ENCODE results near the gene BHLHE41. TPM values are rescaled to one million over a fixed set of nuclear protein-coding genes. Genes with fewer than 3 reads are reported as not detected.

The BHLHE41 gene
- polyA plus RNA-seq, 1 donor from 2014 or later, result not detected

- Histone ChIP-seq H3K4me3 (ENCODE audit: low read length) (no peak overlapping the region), H3K36me3 (ENCODE audit: insufficient read depth, low read length) (no peaks in the 10 kb centered on the region), H3K27me3 (ENCODE audit: insufficient read depth, low read depth, low read length) (no peaks in the 10 kb centered on the region), H3K79me2 (replicated peaks; ENCODE audit: insufficient read depth, low read length) (no peaks in the 10 kb centered on the region), H3K9me2 (ENCODE audit: insufficient read depth, low read length) (no peaks in the 10 kb centered on the region), H3K27ac (ENCODE audit: low read length) (no peak overlapping the region), H3K9me3 (ENCODE audit: low read length) (no peaks in the 10 kb centered on the region), H3K4me2 (ENCODE audit: low read length) (no peak overlapping the region), H3K9ac (ENCODE audit: low read length) (no peak overlapping the region), H3F3A (ENCODE audit: insufficient read depth, low read length, poor library complexity, severe bottlenecking) (no peaks in the 10 kb centered on the region), H2AFZ (ENCODE audit: low read depth, low read length) (no peak overlapping the region), H4K20me1 (ENCODE audit: insufficient read depth) (no peaks in the 10 kb centered on the region)
- TF ChIP-seq TAF1 (IDR thresholded peaks at IDR 0.05; ENCODE audit: low read depth), result no peak
- no peak for TF ChIP-seq EP300 (conservative IDR thresholded peaks at IDR 0.05; ENCODE audit: poor library complexity, severe bottlenecking)
- no peak for TF ChIP-seq POLR2AphosphoS5 (IDR thresholded peaks at IDR 0.05)
- no peak for TF ChIP-seq SMC3 (conservative IDR thresholded peaks at IDR 0.05; ENCODE audit: poor library complexity)
- no peak for TF ChIP-seq MXI1 (conservative IDR thresholded peaks at IDR 0.05; ENCODE audit: poor library complexity, severe bottlenecking)
- TF ChIP-seq REST (IDR thresholded peaks at IDR 0.05; ENCODE audit: borderline replicate concordance), result no peak
- TF ChIP-seq, protein P1, sequence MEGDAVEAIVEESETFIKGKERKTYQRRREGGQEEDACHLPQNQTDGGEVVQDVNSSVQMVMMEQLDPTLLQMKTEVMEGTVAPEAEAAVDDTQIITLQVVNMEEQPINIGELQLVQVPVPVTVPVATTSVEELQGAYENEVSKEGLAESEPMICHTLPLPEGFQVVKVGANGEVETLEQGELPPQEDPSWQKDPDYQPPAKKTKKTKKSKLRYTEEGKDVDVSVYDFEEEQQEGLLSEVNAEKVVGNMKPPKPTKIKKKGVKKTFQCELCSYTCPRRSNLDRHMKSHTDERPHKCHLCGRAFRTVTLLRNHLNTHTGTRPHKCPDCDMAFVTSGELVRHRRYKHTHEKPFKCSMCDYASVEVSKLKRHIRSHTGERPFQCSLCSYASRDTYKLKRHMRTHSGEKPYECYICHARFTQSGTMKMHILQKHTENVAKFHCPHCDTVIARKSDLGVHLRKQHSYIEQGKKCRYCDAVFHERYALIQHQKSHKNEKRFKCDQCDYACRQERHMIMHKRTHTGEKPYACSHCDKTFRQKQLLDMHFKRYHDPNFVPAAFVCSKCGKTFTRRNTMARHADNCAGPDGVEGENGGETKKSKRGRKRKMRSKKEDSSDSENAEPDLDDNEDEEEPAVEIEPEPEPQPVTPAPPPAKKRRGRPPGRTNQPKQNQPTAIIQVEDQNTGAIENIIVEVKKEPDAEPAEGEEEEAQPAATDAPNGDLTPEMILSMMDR (IDR thresholded peaks at IDR 0.05; ENCODE audit: poor library complexity, severe bottlenecking), result no peak
- no peak for TF ChIP-seq RAD21 (conservative IDR thresholded peaks at IDR 0.05)
- no peak for TF ChIP-seq EZH2 (IDR thresholded peaks at IDR 0.05; ENCODE audit: borderline replicate concordance, insufficient read depth, low read length, poor library complexity, severe bottlenecking)
These were observed 35.8 kb downstream of the BHLHE41 start for GRCh38 chr12:26088998-26089397.

DNA sequence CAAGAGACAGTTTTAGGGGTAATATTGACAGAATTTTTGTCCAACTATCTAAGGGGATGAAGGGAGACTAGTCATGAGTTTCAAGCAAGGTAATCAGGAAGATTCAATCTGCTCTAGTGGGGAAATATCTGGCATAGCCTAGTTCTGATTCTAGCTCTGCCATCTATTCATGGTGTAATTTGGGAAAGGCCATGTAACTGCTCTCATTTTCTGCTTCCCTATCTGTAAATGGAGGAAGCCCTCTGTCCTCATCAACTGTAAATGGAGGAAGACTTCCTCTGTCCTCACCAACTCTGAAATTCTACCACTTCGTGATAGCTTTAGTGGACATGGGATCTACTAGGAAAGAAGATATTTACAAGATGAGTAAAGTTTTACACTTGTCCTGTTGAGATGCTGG, 37.9 kb downstream of the BHLHE41 start:
- no peaks in the 10 kb centered on the region for H3K9me2 ChIP-seq (ENCODE audit: insufficient read depth, low read length)
- no peak overlapping the region for H3K4me2 ChIP-seq (ENCODE audit: low read length)
- no peak overlapping the region for H3K9ac ChIP-seq (ENCODE audit: low read length)
- H3K36me3 ChIP-seq (ENCODE audit: insufficient read depth, low read length), result no peaks in the 10 kb centered on the region
- H3K9me3 ChIP-seq (ENCODE audit: low read length), result no peaks in the 10 kb centered on the region
- no peak overlapping the region for H3K27ac ChIP-seq (ENCODE audit: low read length)
- no peaks in the 10 kb centered on the region for H3K27me3 ChIP-seq (ENCODE audit: insufficient read depth, low read depth, low read length)
- H3K79me2 ChIP-seq (replicated peaks; ENCODE audit: insufficient read depth, low read length), result no peaks in the 10 kb centered on the region
- no peaks in the 10 kb centered on the region for H4K20me1 ChIP-seq (ENCODE audit: insufficient read depth)
- H3F3A ChIP-seq (ENCODE audit: insufficient read depth, low read length, poor library complexity, severe bottlenecking), result no peaks in the 10 kb centered on the region
- TF ChIP-seq, protein P1 (IDR thresholded peaks at IDR 0.05; ENCODE audit: poor library complexity, severe bottlenecking), result no peak
- TF ChIP-seq REST (IDR thresholded peaks at IDR 0.05; ENCODE audit: borderline replicate concordance) (no peak), MXI1 (conservative IDR thresholded peaks at IDR 0.05; ENCODE audit: poor library complexity, severe bottlenecking) (no peak), SMC3 (conservative IDR thresholded peaks at IDR 0.05; ENCODE audit: poor library complexity) (no peak), RAD21 (conservative IDR thresholded peaks at IDR 0.05) (no peak), TAF1 (IDR thresholded peaks at IDR 0.05; ENCODE audit: low read depth) (no peak), POLR2AphosphoS5 (IDR thresholded peaks at IDR 0.05) (no peak), EZH2 (IDR thresholded peaks at IDR 0.05; ENCODE audit: borderline replicate concordance, insufficient read depth, low read length, poor library complexity, severe bottlenecking) (no peak), EP300 (conservative IDR thresholded peaks at IDR 0.05; ENCODE audit: poor library complexity, severe bottlenecking) (no peak)
- no peak overlapping the region for H3K4me3 ChIP-seq (ENCODE audit: low read length)
- no peak overlapping the region for H2AFZ ChIP-seq (ENCODE audit: low read depth, low read length)

Data from neural cell (in vitro differentiated cells).